ACC112 (cell line): ENCODE measurements around the gene GOLGA6L7.

Source experiments
- H2AFZ ChIP-seq: fragments of 200-600 bp; sonication (generic); one replicate; pipeline ENCODE4 v1.6.0; 2017; ENCODE audit warnings: antibody characterized with exemption, low read length; ENCODE audit not compliant: unreplicated experiment
- H3K27ac ChIP-seq: fragments of 200-600 bp; sonication (generic); 2 replicates; pipeline ENCODE4 v1.5.1; 2014; ENCODE audit warnings: low read depth, mild to moderate bottlenecking, antibody characterized with exemption, low read length, moderate library complexity
- H3K27me3 ChIP-seq: fragments of 200-600 bp; sonication (generic); 2 replicates; pipeline ENCODE4 v1.6.1; 2014; ENCODE audit warnings: mild to moderate bottlenecking, antibody characterized with exemption, low read length, moderate library complexity, mixed read lengths; ENCODE audit not compliant: insufficient read depth
- H3K36me3 ChIP-seq: fragments of 200-600 bp; sonication (generic); 2 replicates; pipeline ENCODE4 v1.6.1; 2016; ENCODE audit warnings: mild to moderate bottlenecking, antibody characterized with exemption, low read length, moderate library complexity, mixed read lengths; ENCODE audit not compliant: insufficient read depth
- H3K4me1 ChIP-seq: fragments of 200-600 bp; sonication (generic); one replicate; pipeline ENCODE4 v1.6.1; 2016; ENCODE audit warnings: low read length, mixed read lengths; ENCODE audit not compliant: insufficient read depth, unreplicated experiment, control insufficient read depth
- H3K4me3 ChIP-seq: fragments of 200-600 bp; sonication (generic); 2 replicates; pipeline ENCODE4 v1.5.1; 2014; ENCODE audit warnings: mild to moderate bottlenecking, low read depth, low read length
- H3K79me2 ChIP-seq: fragments of 200-600 bp; sonication (generic); one replicate; pipeline ENCODE4 v1.6.0; 2016; ENCODE audit warnings: low read length; ENCODE audit not compliant: control insufficient read depth, unreplicated experiment, insufficient read depth

The GOLGA6L7 gene

GRCh38 chr15:28881600-28881999, 33.2 kb upstream of the GOLGA6L7 start:
- H3K4me3 ChIP-seq, result no peak overlapping the region
- H3K79me2 ChIP-seq, result peaks cover 1% of the 10 kb centered on the region
- peaks cover 2% of the 10 kb centered on the region for H3K4me1 ChIP-seq
- H3K36me3 ChIP-seq, result no peaks in the 10 kb centered on the region
- H2AFZ ChIP-seq, result no peak overlapping the region
- no peaks in the 10 kb centered on the region for H3K27me3 ChIP-seq
- H3K27ac ChIP-seq, result no peak overlapping the region

GRCh38 chr15:28881170-28881569, 32.7 kb upstream of the GOLGA6L7 start:
- Histone ChIP-seq H3K27ac (no peak overlapping the region), H3K4me3 (no peak overlapping the region), H3K4me1 (no peaks in the 10 kb centered on the region), H2AFZ (no peak overlapping the region), H3K36me3 (no peaks in the 10 kb centered on the region), H3K79me2 (no peaks in the 10 kb centered on the region), H3K27me3 (no peaks in the 10 kb centered on the region)

- Histone ChIP-seq H3K36me3 (no peaks in the 10 kb centered on the region), H3K4me1 (no peaks in the 10 kb centered on the region), H3K27me3 (no peaks in the 10 kb centered on the region), H2AFZ (no peak overlapping the region), H3K79me2 (no peaks in the 10 kb centered on the region), H3K4me3 (no peak overlapping the region), H3K27ac (no peak overlapping the region)
Observed at GRCh38 chr15:28880680-28881079, 32.2 kb upstream of the GOLGA6L7 start.

GRCh38 chr15:28879551-28879950, 31.1 kb upstream of the GOLGA6L7 start:
- Histone ChIP-seq H3K79me2 (no peaks in the 10 kb centered on the region), H3K27ac (no peak overlapping the region), H3K4me1 (no peaks in the 10 kb centered on the region), H3K27me3 (no peaks in the 10 kb centered on the region), H3K4me3 (no peak overlapping the region), H2AFZ (no peak overlapping the region), H3K36me3 (no peaks in the 10 kb centered on the region)

GRCh38 chr15:28878209-28878608, 29.8 kb upstream of the GOLGA6L7 start:
- Histone ChIP-seq H3K27me3 (no peaks in the 10 kb centered on the region), H3K27ac (no peak overlapping the region), H2AFZ (no peak overlapping the region), H3K79me2 (no peaks in the 10 kb centered on the region), H3K4me1 (no peaks in the 10 kb centered on the region), H3K4me3 (no peak overlapping the region), H3K36me3 (no peaks in the 10 kb centered on the region)

- H3K27ac ChIP-seq, result no peak overlapping the region
- H3K4me1 ChIP-seq, result no peaks in the 10 kb centered on the region
- no peak overlapping the region for H2AFZ ChIP-seq
- H3K36me3 ChIP-seq, result no peaks in the 10 kb centered on the region
- H3K79me2 ChIP-seq, result no peaks in the 10 kb centered on the region
- H3K4me3 ChIP-seq, result no peak overlapping the region
- H3K27me3 ChIP-seq, result no peaks in the 10 kb centered on the region
Observed at GRCh38 chr15:28876845-28877185, 28.4 kb upstream of the GOLGA6L7 start.

- H3K79me2 ChIP-seq, result no peaks in the 10 kb centered on the region
- H3K27me3 ChIP-seq, result no peaks in the 10 kb centered on the region
- no peak overlapping the region for H2AFZ ChIP-seq
- no peaks in the 10 kb centered on the region for H3K4me1 ChIP-seq
- no peaks in the 10 kb centered on the region for H3K36me3 ChIP-seq
- H3K4me3 ChIP-seq, result no peak overlapping the region
- no peak overlapping the region for H3K27ac ChIP-seq
Observed at GRCh38 chr15:28876131-28876844, 27.8 kb upstream of the GOLGA6L7 start.

GRCh38 chr15:28875461-28876000, 27.1 kb upstream of the GOLGA6L7 start:
- no peaks in the 10 kb centered on the region for H3K36me3 ChIP-seq
- no peak overlapping the region for H2AFZ ChIP-seq
- no peaks in the 10 kb centered on the region for H3K27me3 ChIP-seq
- H3K27ac ChIP-seq, result no peak overlapping the region
- no peaks in the 10 kb centered on the region for H3K4me1 ChIP-seq
- H3K4me3 ChIP-seq, result no peak overlapping the region
- no peaks in the 10 kb centered on the region for H3K79me2 ChIP-seq

- Histone ChIP-seq H3K4me1 (no peaks in the 10 kb centered on the region), H3K4me3 (no peak overlapping the region), H3K27ac (no peak overlapping the region), H3K79me2 (no peaks in the 10 kb centered on the region), H3K36me3 (no peaks in the 10 kb centered on the region), H3K27me3 (no peaks in the 10 kb centered on the region), H2AFZ (no peak overlapping the region)
Observed at GRCh38 chr15:28873585-28874190, 25.2 kb upstream of the GOLGA6L7 start.

GRCh38 chr15:28873006-28873405, 24.6 kb upstream of the GOLGA6L7 start:
- H3K27ac ChIP-seq, result no peak overlapping the region
- H3K4me3 ChIP-seq, result no peak overlapping the region
- no peaks in the 10 kb centered on the region for H3K4me1 ChIP-seq
- H2AFZ ChIP-seq, result no peak overlapping the region
- H3K79me2 ChIP-seq, result no peaks in the 10 kb centered on the region
- no peaks in the 10 kb centered on the region for H3K27me3 ChIP-seq
- no peaks in the 10 kb centered on the region for H3K36me3 ChIP-seq

GRCh38 chr15:28871168-28871567, 22.7 kb upstream of the GOLGA6L7 start:
- no peak overlapping the region for H3K27ac ChIP-seq
- H2AFZ ChIP-seq, result no peak overlapping the region
- H3K79me2 ChIP-seq, result no peaks in the 10 kb centered on the region
- no peaks in the 10 kb centered on the region for H3K27me3 ChIP-seq
- no peak overlapping the region for H3K4me3 ChIP-seq
- no peaks in the 10 kb centered on the region for H3K4me1 ChIP-seq
- H3K36me3 ChIP-seq, result no peaks in the 10 kb centered on the region
